WERI-Rb-1 (cell line): ENCODE results near the gene OSBPL6.

Experiments
- DNase-seq: peaks from one replicate; pipeline ENCODE4 v3.0.0-alpha.2; 2020
- H3K27ac ChIP-seq: fragments of 250-450 bp; sonication (Bioruptor Pico); 2 replicates; pipeline ENCODE4 v1.5.1; 2020; ENCODE audit warnings: mild to moderate bottlenecking, moderate library complexity
- H3K27me3 ChIP-seq: fragments of 250-450 bp; sonication (Bioruptor Pico); 2 replicates; pipeline ENCODE4 v1.5.1; 2021; ENCODE audit warnings: mild to moderate bottlenecking, low read depth, moderate library complexity; ENCODE audit not compliant: insufficient read depth, severe bottlenecking
- H3K36me3 ChIP-seq: fragments of 250-450 bp; sonication (Bioruptor Pico); 2 replicates; pipeline ENCODE4 v1.5.1; 2020; ENCODE audit warnings: mild to moderate bottlenecking, moderate library complexity
- H3K4me3 ChIP-seq: 2 replicates; pipeline ENCODE4 v1.5.1; 2011; ENCODE audit warnings: low read depth, mild to moderate bottlenecking, control low read depth, low read length
- H3K9me3 ChIP-seq: fragments of 250-450 bp; sonication (Bioruptor Pico); 2 replicates; pipeline ENCODE4 v1.5.1; 2021; ENCODE audit warnings: mild to moderate bottlenecking, moderate library complexity; ENCODE audit not compliant: severe bottlenecking
- TF ChIP-seq, protein P1 (sequence below): IDR thresholded peaks from 2 replicates; pipeline ENCODE4 v1.5.1; 2011; ENCODE audit warnings: low read depth, mild to moderate bottlenecking, control low read depth, inconsistent platforms, low read length

Gene OSBPL6

GRCh38 chr2:178223806-178224205, 29.5 kb downstream of the OSBPL6 start:
- TF ChIP-seq, protein P1, sequence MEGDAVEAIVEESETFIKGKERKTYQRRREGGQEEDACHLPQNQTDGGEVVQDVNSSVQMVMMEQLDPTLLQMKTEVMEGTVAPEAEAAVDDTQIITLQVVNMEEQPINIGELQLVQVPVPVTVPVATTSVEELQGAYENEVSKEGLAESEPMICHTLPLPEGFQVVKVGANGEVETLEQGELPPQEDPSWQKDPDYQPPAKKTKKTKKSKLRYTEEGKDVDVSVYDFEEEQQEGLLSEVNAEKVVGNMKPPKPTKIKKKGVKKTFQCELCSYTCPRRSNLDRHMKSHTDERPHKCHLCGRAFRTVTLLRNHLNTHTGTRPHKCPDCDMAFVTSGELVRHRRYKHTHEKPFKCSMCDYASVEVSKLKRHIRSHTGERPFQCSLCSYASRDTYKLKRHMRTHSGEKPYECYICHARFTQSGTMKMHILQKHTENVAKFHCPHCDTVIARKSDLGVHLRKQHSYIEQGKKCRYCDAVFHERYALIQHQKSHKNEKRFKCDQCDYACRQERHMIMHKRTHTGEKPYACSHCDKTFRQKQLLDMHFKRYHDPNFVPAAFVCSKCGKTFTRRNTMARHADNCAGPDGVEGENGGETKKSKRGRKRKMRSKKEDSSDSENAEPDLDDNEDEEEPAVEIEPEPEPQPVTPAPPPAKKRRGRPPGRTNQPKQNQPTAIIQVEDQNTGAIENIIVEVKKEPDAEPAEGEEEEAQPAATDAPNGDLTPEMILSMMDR = no peak
- no peaks in the 10 kb centered on the region for H3K36me3 ChIP-seq
- DNase-seq = no peak
- no peak overlapping the region for H3K4me3 ChIP-seq
- no peak overlapping the region for H3K27ac ChIP-seq
- no peaks in the 10 kb centered on the region for H3K9me3 ChIP-seq
- no peaks in the 10 kb centered on the region for H3K27me3 ChIP-seq

DNA sequence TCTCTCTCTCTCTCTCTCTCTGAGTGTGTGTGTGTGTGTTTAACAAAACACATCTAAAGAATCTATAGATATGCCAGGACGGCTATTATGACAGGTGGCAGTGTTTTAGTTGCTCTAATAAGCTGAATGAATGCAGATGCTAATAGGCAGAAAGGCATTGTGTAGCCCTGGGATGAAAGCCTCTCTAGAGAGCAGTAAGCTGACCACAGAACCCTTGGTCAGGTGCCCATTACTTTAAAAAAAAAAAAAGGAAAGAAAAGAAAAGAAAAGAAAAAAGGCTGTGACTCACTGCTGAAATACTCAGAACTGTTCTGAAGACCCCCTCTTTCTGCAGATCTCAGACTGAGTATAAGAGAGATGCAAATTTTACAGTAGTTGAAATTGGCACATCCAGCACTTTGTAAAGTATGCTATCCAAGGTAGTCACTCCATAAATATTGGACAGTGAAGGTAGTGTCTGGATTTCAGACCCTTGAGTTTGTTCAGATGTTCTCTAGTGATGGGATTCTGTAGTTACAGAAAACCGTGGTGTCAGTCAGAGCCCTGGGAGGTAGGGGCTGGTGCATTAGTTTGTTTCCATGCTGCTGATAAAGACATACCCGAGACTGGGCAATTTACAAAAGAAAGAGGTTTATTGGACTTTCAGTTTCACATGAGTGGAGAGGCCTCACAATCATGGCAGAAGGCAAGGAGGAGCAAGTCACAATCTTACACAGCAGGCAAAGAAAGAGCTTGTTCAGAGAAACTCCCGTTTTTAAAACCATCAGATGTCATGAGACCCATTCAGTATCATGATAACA, 30.9 kb downstream of the OSBPL6 start:
- no peak for DNase-seq
- Histone ChIP-seq H3K4me3 (no peak overlapping the region), H3K9me3 (no peaks in the 10 kb centered on the region), H3K36me3 (no peaks in the 10 kb centered on the region), H3K27ac (no peak overlapping the region), H3K27me3 (no peaks in the 10 kb centered on the region)
- TF ChIP-seq, protein P1 = no peak

GRCh38 chr2:178227187-178227586, 32.9 kb downstream of the OSBPL6 start:
- no peak for DNase-seq
- Histone ChIP-seq H3K36me3 (no peaks in the 10 kb centered on the region), H3K27ac (no peak overlapping the region), H3K27me3 (no peaks in the 10 kb centered on the region), H3K9me3 (no peaks in the 10 kb centered on the region), H3K4me3 (no peak overlapping the region)
- TF ChIP-seq, protein P1 = no peak

DNA sequence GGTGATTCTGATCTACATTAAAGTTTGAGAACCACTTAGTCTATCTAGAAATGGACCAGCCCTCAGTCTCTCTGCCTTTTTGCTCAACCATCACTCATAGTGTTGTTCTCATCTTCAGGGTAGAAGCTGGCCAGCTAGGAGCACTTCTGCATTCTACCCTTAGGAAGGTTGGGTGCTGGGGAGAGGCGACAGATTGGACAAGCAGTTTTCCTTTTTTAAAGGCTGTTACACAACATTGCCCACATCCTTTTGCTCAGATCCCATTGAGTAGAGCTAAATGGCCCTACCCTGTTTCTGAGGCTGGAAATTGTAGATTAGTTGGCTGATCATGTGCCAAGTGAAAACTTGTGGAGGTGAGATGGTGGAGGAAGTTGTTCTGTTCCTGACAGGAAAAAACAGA, 35.6 kb downstream of the OSBPL6 start:
- Histone ChIP-seq H3K27ac (no peak overlapping the region), H3K4me3 (no peak overlapping the region), H3K27me3 (no peaks in the 10 kb centered on the region), H3K36me3 (no peaks in the 10 kb centered on the region), H3K9me3 (no peaks in the 10 kb centered on the region)
- no peak for DNase-seq
- TF ChIP-seq, protein P1 = no peak

DNA sequence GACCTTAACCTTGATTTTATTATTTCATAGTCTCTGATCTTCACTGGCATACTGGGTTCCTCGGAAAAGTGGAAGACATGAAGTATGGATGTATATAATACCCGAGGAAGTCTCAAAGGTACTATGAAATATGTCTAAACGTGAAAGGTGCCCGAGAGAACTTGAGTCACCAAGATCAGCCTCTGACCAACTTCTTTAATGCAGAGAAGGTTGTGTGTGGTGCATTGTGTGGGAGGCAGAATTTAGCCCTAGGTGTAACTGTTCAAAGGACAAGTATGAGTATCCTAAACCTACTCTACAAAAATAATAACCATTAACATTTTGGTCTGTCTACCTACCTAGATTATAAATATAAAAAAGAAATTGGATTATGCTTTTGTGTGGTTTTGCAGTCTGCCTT, 36.1 kb downstream of the OSBPL6 start:
- no peak for DNase-seq
- TF ChIP-seq, protein P1 = no peak
- Histone ChIP-seq H3K27me3 (no peaks in the 10 kb centered on the region), H3K27ac (no peak overlapping the region), H3K4me3 (no peak overlapping the region), H3K9me3 (no peaks in the 10 kb centered on the region), H3K36me3 (no peaks in the 10 kb centered on the region)

GRCh38 chr2:178233428-178233827, 39.1 kb downstream of the OSBPL6 start:
- TF ChIP-seq, protein P1 = no peak
- no peak overlapping the region for H3K4me3 ChIP-seq
- H3K27ac ChIP-seq = no peak overlapping the region
- DNase-seq = peak; percentile 34
- H3K36me3 ChIP-seq = 0 out of 2 replicates have a peak, but pooled peaks cover 3% of the 10 kb centered on the region
- no peaks in the 10 kb centered on the region for H3K27me3 ChIP-seq
- H3K9me3 ChIP-seq = no peaks in the 10 kb centered on the region
